Measurements from ENCODE around the gene ZNF649. TPM values are rescaled to one million over a fixed set of nuclear protein-coding genes. Genes with fewer than 3 reads are reported as not detected.

The ZNF649 gene
- total and polyA plus RNA-seq, 2 of the 4 experiments (the other 2 are of a cell fraction): 1.9 to 10.4 TPM

- Histone ChIP-seq H2BK20ac (ENCODE audit: low read depth, low read length) (no peak overlapping the region), H3K18ac (ENCODE audit: low read depth, low read length) (no peak overlapping the region), H4K20me1 (ENCODE audit: insufficient read depth, low read length) (no peaks in the 10 kb centered on the region), H3K56ac (ENCODE audit: extremely low read depth, insufficient read depth, low read length) (no peak overlapping the region), H3K4me2 (ENCODE audit: low read depth, low read length) (no peak overlapping the region), H4K5ac (ENCODE audit: low read depth, low read length) (no peak overlapping the region), H2BK5ac (ENCODE audit: low read depth, low read length, poor library complexity, severe bottlenecking) (no peak overlapping the region), H3K14ac (replicated peaks; ENCODE audit: low read depth, low read length) (no peak overlapping the region), H3K27me3 (ENCODE audit: control insufficient read depth, insufficient read depth, low read length) (no peaks in the 10 kb centered on the region), H3K9ac (ENCODE audit: low read depth, low read length) (no peak overlapping the region), H3K4me1 (ENCODE audit: control insufficient read depth, insufficient read depth, low read length) (no peaks in the 10 kb centered on the region), H3K36me3 (ENCODE audit: control insufficient read depth, insufficient read depth, low read length) (no peaks in the 10 kb centered on the region), H3K27ac (ENCODE audit: insufficient read depth, low read length) (no peak overlapping the region), H3K23ac (ENCODE audit: low read depth, low read length) (no peak overlapping the region), H2BK15ac (ENCODE audit: low read depth, low read length) (no peak overlapping the region), H3K9me1 (ENCODE audit: insufficient read depth, low read length) (no peaks in the 10 kb centered on the region), H2AFZ (replicated peaks; ENCODE audit: low read length, poor library complexity) (no peak overlapping the region), H3K9me3 (ENCODE audit: control insufficient read depth, insufficient read depth, low read length) (peaks cover 42% of the 10 kb centered on the region), H2BK120ac (ENCODE audit: low read depth, low read length) (no peak overlapping the region), H3K4ac (ENCODE audit: low read depth, low read length) (no peak overlapping the region), H3K79me1 (ENCODE audit: low read depth in 1 of 2, low read length in 2 of 2) (no peaks in the 10 kb centered on the region), H3K4me3 (ENCODE audit: insufficient read depth, low read depth, low read length) (no peak overlapping the region), H2AK5ac (ENCODE audit: low read depth, low read length) (no peak overlapping the region), H2AK9ac (replicated peaks; ENCODE audit: low read depth, low read length, poor library complexity) (no peak overlapping the region), H4K91ac (ENCODE audit: insufficient read depth, low read depth, low read length) (no peak overlapping the region), H4K8ac (ENCODE audit: low read depth in 2 of 2, low read length in 2 of 2) (no peak overlapping the region)
- dilution Hi-C loops (cut with HindIII; ENCODE audit: low sequenced_read_pairs, unreplicated experiment): no loop called here
- intact Hi-C loops (cut with micrococcal nuclease): no loop called here
- no TSS peak for BruUV-seq (replicated peaks)
- ATAC-seq (ENCODE audit: low read depth) (no peak), DNase-seq (no peak)
- no peak for TF ChIP-seq CHD1 (IDR thresholded peaks at IDR 0.05; ENCODE audit: low read depth, low read length)
- TF ChIP-seq NFE2L2 (IDR thresholded peaks at IDR 0.05; ENCODE audit: low read depth, low read length): no peak
- TF ChIP-seq RCOR1 (IDR thresholded peaks at IDR 0.05; ENCODE audit: insufficient replicate concordance, low read length): no peak
- no peak for TF ChIP-seq CEBPB (IDR thresholded peaks at IDR 0.05; ENCODE audit: low read depth, low read length)
- no peak for TF ChIP-seq RFX5 (IDR thresholded peaks at IDR 0.05; ENCODE audit: low read depth, low read length)
- TF ChIP-seq MXI1 (IDR thresholded peaks at IDR 0.05; ENCODE audit: borderline replicate concordance, low read depth, low read length): no peak
- no peak for TF ChIP-seq FOS (IDR thresholded peaks at IDR 0.05; ENCODE audit: low read depth, low read length)
- no peak for TF ChIP-seq CTCF (conservative IDR thresholded peaks at IDR 0.05; ENCODE audit: low read depth, low read length)
- TF ChIP-seq POLR2A (IDR thresholded peaks at IDR 0.05; ENCODE audit: low read depth, low read length): no peak
- TF ChIP-seq MAFK (IDR thresholded peaks at IDR 0.05; ENCODE audit: low read depth, low read length): no peak
- TF ChIP-seq, protein P1, sequence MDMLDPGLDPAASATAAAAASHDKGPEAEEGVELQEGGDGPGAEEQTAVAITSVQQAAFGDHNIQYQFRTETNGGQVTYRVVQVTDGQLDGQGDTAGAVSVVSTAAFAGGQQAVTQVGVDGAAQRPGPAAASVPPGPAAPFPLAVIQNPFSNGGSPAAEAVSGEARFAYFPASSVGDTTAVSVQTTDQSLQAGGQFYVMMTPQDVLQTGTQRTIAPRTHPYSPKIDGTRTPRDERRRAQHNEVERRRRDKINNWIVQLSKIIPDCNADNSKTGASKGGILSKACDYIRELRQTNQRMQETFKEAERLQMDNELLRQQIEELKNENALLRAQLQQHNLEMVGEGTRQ (IDR thresholded peaks at IDR 0.05; ENCODE audit: low read depth, low read length): no peak
- no peak for TF ChIP-seq BHLHE40 (IDR thresholded peaks at IDR 0.05; ENCODE audit: low read depth, low read length)
- TF ChIP-seq, protein P2, sequence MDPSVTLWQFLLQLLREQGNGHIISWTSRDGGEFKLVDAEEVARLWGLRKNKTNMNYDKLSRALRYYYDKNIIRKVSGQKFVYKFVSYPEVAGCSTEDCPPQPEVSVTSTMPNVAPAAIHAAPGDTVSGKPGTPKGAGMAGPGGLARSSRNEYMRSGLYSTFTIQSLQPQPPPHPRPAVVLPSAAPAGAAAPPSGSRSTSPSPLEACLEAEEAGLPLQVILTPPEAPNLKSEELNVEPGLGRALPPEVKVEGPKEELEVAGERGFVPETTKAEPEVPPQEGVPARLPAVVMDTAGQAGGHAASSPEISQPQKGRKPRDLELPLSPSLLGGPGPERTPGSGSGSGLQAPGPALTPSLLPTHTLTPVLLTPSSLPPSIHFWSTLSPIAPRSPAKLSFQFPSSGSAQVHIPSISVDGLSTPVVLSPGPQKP (IDR thresholded peaks at IDR 0.05; ENCODE audit: borderline replicate concordance, low read depth, low read length): no peak
- TF ChIP-seq SMC3 (IDR thresholded peaks at IDR 0.05; ENCODE audit: low read depth, low read length): no peak
- no peak for TF ChIP-seq RAD21 (IDR thresholded peaks at IDR 0.05; ENCODE audit: low read length)
- TF ChIP-seq MAZ (IDR thresholded peaks at IDR 0.05; ENCODE audit: borderline replicate concordance, low read depth, low read length): no peak
- ChIA-PET POLR2A (ENCODE audit: unreplicated experiment) (no interaction called here), CTCF (interaction anchor here (0.6 kb wide), 1 partner anchor 1531 kb away, joined by 3 read pairs; no protein-coding TSS in a partner anchor)
- WGBS, 2 experiments (ENCODE audit: extremely low coverage in 2 of 2, insufficient read length in 1 of 2): no CpG with 5 or more reads among the region's 1 CpG
- in situ Hi-C loops (cut with MboI; ENCODE audit: low sequenced_read_pairs): no loop called here
Measured at GRCh38 chr19:51916167-51916566, 11.3 kb upstream of the ZNF649 start.

Measured in IMR-90 (cell line).